Suprapubic skin (tissue), 4 donors: Measurements from ENCODE around the gene CFAP20DC.

Source experiments
- CTCF ChIP-seq, 2 donors: fragments of 200-600 bp in 1 of 2; fragments of 450-650 bp in 1 of 2; sonication (generic) in 1 of 2; IDR thresholded peaks; one replicate each; pipeline ENCODE4 v1.5.1; 2016 to 2019; ENCODE audit warnings: antibody characterized with exemption in 2 of 2, mild to moderate bottlenecking in 1 of 2, moderate library complexity in 1 of 2
- EP300 ChIP-seq: sonication (generic); formaldehyde crosslinking; IDR thresholded peaks from one replicate; pipeline ENCODE4 v1.6.1; 2017; ENCODE audit warnings: antibody characterized with exemption
- POLR2A ChIP-seq, 2 donors: fragments of 450-650 bp; IDR thresholded peaks; one replicate each; pipeline ENCODE4 v1.6.1; 2017; ENCODE audit warnings: antibody characterized with exemption in 2 of 2, mild to moderate bottlenecking in 2 of 2, moderate library complexity in 2 of 2
- POLR2AphosphoS5 ChIP-seq, 3 donors: sonication (generic); formaldehyde crosslinking; IDR thresholded peaks; one replicate each; pipeline ENCODE4 v1.6.1; 2017; ENCODE audit warnings: antibody characterized with exemption in 3 of 3

- TF ChIP-seq POLR2AphosphoS5 (IDR thresholded peaks at IDR 0.05) (no peak), CTCF (IDR thresholded peaks at IDR 0.05) (no peak), POLR2A (IDR thresholded peaks at IDR 0.05) (no peak), EP300 (no peak)
These were observed 325.5 kb downstream of the CFAP20DC start for GRCh38 chr3:58724336-58724735.
